GM19372 (cell line): Measurements from ENCODE around the gene MAP3K5.

Experiments
- ATAC-seq: cut with Tn5 transposase; IDR thresholded peaks from one replicate; pipeline ENCODE4 v1.9.1; 2021; ENCODE audit warnings: mild to moderate bottlenecking, low read depth, moderate library complexity; ENCODE audit not compliant: unreplicated experiment

Gene MAP3K5

GRCh38 chr6:136550330-136551071 lies 241.8 kb downstream of the MAP3K5 start, which contains the start of gene MAP7:
Gene MAP7, minus strand, starts transcription at chr6:136550422. Its CDS starts 14 bp downstream, at chr6:136550408.
- peak; percentile 81 for ATAC-seq

GRCh38 chr6:136550045-136550329 lies 242.3 kb downstream of the MAP3K5 start:
- peak; percentile 63 for ATAC-seq

GRCh38 chr6:136549300-136550044 lies 242.8 kb downstream of the MAP3K5 start:
- ATAC-seq: peak; percentile 6

GRCh38 chr6:136548582-136549299 lies 243.5 kb downstream of the MAP3K5 start:
- ATAC-seq: no peak

GRCh38 chr6:136547871-136548270 lies 244.4 kb downstream of the MAP3K5 start:
- no peak for ATAC-seq

- no peak for ATAC-seq
Measured at GRCh38 chr6:136547336-136547735, 244.9 kb downstream of the MAP3K5 start.

- ATAC-seq: no peak
Measured at GRCh38 chr6:136546331-136546730, 245.9 kb downstream of the MAP3K5 start.

- ATAC-seq: no peak
Measured at GRCh38 chr6:136544326-136544725, 248.0 kb downstream of the MAP3K5 start.

- ATAC-seq: no peak
Measured at GRCh38 chr6:136541395-136541794, 250.9 kb downstream of the MAP3K5 start.

GRCh38 chr6:136539967-136540652 lies 252.2 kb downstream of the MAP3K5 start:
- ATAC-seq: no peak

GRCh38 chr6:136538836-136539235 lies 253.4 kb downstream of the MAP3K5 start:
- ATAC-seq: no peak

- no peak for ATAC-seq
Measured at GRCh38 chr6:136535880-136536650, 256.2 kb downstream of the MAP3K5 start.

- ATAC-seq: no peak
Measured at GRCh38 chr6:136535017-136535765, 257.1 kb downstream of the MAP3K5 start.

- no peak for ATAC-seq
Measured at GRCh38 chr6:136534268-136534667, 258.0 kb downstream of the MAP3K5 start.

- no peak for ATAC-seq
Measured at GRCh38 chr6:136533487-136533886, 258.8 kb downstream of the MAP3K5 start.

GRCh38 chr6:136532030-136532429 lies 260.2 kb downstream of the MAP3K5 start:
- ATAC-seq: no peak

- ATAC-seq: no peak
Measured at GRCh38 chr6:136529710-136530109, 262.6 kb downstream of the MAP3K5 start.

- no peak for ATAC-seq
Measured at GRCh38 chr6:136528477-136528876, 263.8 kb downstream of the MAP3K5 start.

GRCh38 chr6:136527831-136528230 lies 264.4 kb downstream of the MAP3K5 start:
- ATAC-seq: no peak
